Stimulated activated CD4-positive, alpha-beta T cell treated with anti-CD3 and anti-CD28 coated beads, Interleukin-4, amount 100 ng/mL, for 4 hours (primary cell): ENCODE data around the gene SPPL3.
A peak's percentile ranks its signal among the peaks of the same experiment; 100 is the strongest.
"Not testable (repeated sequence)": the region's sequence is repeated elsewhere in the genome, so short reads cannot be mapped to it uniquely, and the experiment has no call there.

Experiments
- DNase-seq, 2 experiments: peaks; one replicate each; pipeline ENCODE4 v3.0.0-alpha.2; 2020

SPPL3 gene

DNA sequence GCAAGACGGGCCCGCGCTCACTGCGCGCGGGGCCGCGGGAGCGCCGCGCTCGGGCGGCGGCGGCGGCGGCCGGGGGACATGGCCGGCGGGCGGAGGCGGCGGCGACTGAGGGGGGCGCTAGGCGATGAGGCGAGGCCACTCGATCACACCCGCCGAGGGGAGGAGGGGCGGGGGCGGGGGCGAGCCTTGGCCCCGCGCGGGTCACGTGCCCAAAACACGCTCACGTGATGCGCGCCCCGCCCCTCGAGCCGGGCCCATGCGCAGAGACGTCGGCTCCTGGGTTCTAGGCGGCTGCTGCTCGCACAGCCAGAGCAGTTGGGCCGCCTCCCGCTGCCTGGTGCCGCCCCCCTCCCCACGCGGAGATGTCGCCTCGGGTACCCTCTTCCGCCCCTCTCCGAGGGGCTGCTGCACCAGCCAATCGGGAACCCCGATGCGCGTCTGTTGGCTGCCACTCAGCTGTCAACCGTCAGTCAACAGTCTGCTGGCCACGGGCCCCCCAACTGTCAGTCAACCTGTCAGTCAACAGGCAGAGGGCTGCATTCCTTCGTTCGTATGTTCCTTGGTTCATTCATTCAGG is at the start of gene SPPL3:
Gene SPPL3 (minus strand): TSS at position 162 of the 577 bp plus-strand sequence. CDS start 491 bp downstream, outside the sequence.
- peak; percentile 89 to 95 for DNase-seq

GRCh38 chr12:120950807-120951206 is 46.6 kb upstream of the SPPL3 start:
- no peak for DNase-seq

- not testable (repeated sequence) for DNase-seq
Observed at GRCh38 chr12:120950260-120950799, 46.2 kb upstream of the SPPL3 start.

- not testable (repeated sequence) for DNase-seq
Observed at GRCh38 chr12:120945516-120945915, 41.4 kb upstream of the SPPL3 start.

GRCh38 chr12:120944645-120945217 is 40.6 kb upstream of the SPPL3 start:
- peak; percentile 35 to 66 for DNase-seq

GRCh38 chr12:120943482-120943881 is 39.3 kb upstream of the SPPL3 start:
- DNase-seq = no peak

- DNase-seq = no peak
Observed at GRCh38 chr12:120941846-120942405, 37.8 kb upstream of the SPPL3 start.

DNA sequence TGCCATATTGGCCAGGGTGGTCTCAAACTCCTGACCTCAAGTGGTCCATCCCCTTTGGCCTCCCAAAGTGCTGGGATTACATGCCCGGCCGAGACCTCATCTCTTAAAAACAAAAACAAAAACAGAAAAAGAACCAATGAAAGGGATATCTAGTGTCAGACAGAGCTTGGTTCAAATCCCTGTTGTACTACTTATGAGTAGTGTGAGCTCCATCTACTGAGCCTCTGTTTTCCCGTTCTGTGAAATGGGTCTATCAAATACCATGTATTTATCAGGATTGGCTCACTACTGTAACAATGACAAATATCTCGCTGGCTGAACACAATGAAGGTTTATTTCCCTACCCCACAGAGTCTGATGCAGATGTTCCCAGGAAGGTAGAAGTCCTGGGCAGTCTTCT is 37.3 kb upstream of the SPPL3 start:
- no peak for DNase-seq

GRCh38 chr12:120940799-120941198 is 36.6 kb upstream of the SPPL3 start:
- no peak for DNase-seq

- no peak for DNase-seq
Observed at GRCh38 chr12:120940006-120940405, 35.8 kb upstream of the SPPL3 start.

DNA sequence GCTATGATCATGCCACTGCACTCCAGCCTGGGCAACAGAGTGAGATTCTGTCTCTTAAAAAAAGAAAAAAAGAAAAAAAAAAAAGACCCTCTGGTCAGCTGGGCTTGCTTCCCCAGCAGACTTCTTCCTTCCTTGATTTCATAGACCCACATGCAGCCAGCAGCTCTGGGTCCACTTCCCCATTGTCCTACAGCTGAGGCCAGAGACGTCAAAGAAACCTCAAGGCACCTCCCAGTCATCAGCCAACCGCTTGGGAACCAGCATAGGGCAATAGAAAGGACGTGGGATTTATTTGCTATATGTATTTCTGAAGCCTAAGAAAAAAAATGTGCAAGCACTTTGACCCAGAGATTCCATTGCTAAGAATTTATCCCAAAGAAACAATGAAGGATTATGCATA is 35.4 kb upstream of the SPPL3 start:
- no peak for DNase-seq

- DNase-seq = no peak
Observed at GRCh38 chr12:120938496-120938895, 34.3 kb upstream of the SPPL3 start.

DNA sequence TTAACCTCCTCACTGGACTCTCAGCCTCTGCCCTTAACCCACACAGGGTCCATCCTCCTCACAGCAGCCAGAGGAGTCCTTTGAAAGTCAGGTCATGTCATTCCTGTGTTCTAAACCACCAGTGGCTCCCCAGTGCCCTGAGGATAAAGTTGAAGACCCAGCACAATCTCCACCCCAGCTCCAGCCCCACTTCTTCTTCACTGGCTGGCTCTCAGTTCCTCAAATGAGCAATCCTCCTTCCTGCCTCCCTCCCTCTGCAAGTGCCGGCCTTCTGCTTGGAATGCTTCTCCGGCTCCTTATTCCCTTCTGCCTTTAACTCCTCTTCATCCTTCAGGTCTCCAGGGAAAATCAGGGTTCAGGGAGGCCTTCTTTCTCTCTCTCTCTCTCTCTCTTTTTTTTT is 32.0 kb upstream of the SPPL3 start:
- DNase-seq = no peak

DNA sequence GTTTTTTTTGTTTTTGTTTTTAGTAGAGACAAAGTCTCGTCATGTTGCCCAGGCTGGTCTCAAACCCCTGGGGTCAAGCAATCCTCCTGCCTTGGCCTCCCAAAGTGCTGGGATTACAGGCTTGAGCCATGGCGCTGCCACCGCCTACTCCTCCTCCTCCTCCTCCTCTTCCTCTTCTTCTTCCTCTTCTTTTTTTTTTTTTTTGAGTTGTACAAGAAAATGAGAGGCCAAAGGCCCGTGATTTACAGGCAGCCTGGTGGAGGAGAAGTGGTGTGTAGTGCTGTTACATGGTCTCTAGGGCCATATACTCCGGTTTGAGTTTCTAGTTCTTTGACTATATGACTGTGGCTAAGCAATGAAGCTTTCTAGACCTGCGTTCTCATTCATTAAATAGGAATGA is 29.6 kb upstream of the SPPL3 start:
- no peak for DNase-seq

GRCh38 chr12:120932956-120933526 is 28.9 kb upstream of the SPPL3 start:
- no peak for DNase-seq

GRCh38 chr12:120932058-120932457 is 27.9 kb upstream of the SPPL3 start:
- no peak for DNase-seq

GRCh38 chr12:120930032-120930431 is 25.9 kb upstream of the SPPL3 start:
- no peak for DNase-seq

GRCh38 chr12:120928864-120929652 is 24.9 kb upstream of the SPPL3 start:
- DNase-seq = no peak

GRCh38 chr12:120925740-120926563 is 21.8 kb upstream of the SPPL3 start:
- no peak for DNase-seq

- no peak for DNase-seq
Observed at GRCh38 chr12:120922279-120922678, 18.1 kb upstream of the SPPL3 start.

DNA sequence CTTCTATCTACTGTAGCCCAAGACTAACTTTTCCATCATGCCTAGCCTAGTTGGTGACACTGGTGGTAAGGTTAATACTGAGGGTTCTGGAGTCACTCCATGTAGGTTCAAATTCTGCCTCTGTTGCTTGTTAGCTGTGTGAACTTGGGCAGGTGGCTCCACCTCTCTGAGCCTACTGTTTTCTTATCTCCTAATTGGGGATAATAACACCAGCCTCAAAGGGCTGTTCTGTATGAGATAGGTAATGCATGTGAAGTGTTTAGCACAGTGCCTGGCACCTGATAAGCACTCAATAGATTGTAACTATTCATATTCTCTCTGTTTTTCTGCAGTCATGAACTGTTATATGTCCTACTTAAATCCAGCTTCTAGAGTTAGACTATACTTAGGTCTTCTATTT is 17.5 kb upstream of the SPPL3 start:
- DNase-seq = no peak

DNA sequence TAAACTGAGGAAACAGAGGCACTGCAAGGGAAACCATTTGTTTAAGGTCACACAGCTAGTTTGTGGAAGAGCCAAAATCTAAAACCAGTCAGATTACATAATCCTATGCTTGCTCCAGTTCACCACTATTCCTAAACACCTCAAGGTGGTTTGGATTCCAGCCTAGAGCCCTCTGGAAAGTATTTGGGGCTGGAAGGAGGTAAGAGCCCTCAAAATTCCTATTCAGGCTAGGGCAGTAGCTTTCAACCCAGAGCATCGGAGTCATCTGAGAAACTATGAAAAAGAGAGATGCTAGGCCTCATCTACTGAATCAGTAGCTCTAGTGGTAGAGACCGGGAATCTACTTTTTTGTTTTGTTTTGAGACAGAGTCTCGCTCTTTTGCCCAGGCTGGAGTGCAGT is 16.0 kb upstream of the SPPL3 start:
- no peak for DNase-seq
